ENCODE results near the gene ZNF385C.

ZNF385C gene

GRCh38 chr17:42088736-42089135 is 9.5 kb downstream of the ZNF385C start:
- no peaks in the 10 kb centered on the region for H3K9me3 Mint-ChIP-seq
- no peak overlapping the region for H3K27ac Mint-ChIP-seq
- DNase-seq = no peak
- no peaks in the 10 kb centered on the region for H3K4me1 Mint-ChIP-seq
- no peak overlapping the region for H3K4me3 Mint-ChIP-seq
- H3K27me3 Mint-ChIP-seq = peaks cover 37% of the 10 kb centered on the region
- no peaks in the 10 kb centered on the region for H3K36me3 Mint-ChIP-seq
- CTCF ChIA-PET = no interaction called here

GRCh38 chr17:42087736-42088705 is 10.3 kb downstream of the ZNF385C start:
- no peaks in the 10 kb centered on the region for H3K36me3 Mint-ChIP-seq
- no peak for DNase-seq
- CTCF ChIA-PET = interaction anchor here (0.7 to 1.2 kb wide), 2 partner anchors 20 to 125 kb away, joined by 3 read pairs; no protein-coding TSS in a partner anchor
- H3K4me3 Mint-ChIP-seq = no peak overlapping the region
- H3K4me1 Mint-ChIP-seq = no peaks in the 10 kb centered on the region
- H3K27me3 Mint-ChIP-seq = peaks cover 34% of the 10 kb centered on the region
- no peak overlapping the region for H3K27ac Mint-ChIP-seq
- H3K9me3 Mint-ChIP-seq = no peaks in the 10 kb centered on the region

DNA sequence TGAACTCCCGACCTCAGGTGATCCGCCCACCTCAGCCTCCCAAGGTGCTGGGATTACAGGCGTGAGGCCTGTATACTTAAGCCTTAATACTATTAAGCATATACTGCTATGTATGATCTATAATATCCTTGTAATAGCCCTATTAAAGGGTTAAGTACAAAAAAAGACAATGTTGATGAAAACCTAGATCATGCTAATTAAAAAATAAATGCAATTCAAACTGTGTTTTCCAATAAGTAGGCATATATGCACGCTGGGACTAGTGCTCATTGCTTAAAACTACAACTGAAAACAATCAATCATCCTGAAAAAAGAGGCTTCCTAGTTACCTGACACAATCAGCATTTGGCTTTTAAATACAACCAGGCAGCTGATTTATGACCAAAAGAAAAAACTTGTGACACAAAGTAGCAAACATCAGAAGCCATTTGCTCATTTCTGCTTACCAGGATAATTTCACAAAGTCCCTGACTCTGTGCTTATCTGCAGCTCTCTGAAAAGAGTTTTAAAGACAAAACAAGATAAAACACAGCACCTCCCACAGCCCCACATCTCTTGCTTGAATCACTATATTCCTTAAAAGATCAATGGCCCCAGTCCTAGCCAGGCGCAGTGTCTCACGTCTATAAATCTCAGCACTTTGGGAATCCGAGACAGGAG is 11.1 kb downstream of the ZNF385C start:
- CTCF ChIA-PET = interaction anchor here (0.7 to 1.2 kb wide), 2 partner anchors 19 to 124 kb away, joined by 3 read pairs; no protein-coding TSS in a partner anchor
- no peaks in the 10 kb centered on the region for H3K9me3 Mint-ChIP-seq
- peaks cover 30% of the 10 kb centered on the region for H3K27me3 Mint-ChIP-seq
- no peak for DNase-seq
- H3K4me1 Mint-ChIP-seq = no peaks in the 10 kb centered on the region
- no peaks in the 10 kb centered on the region for H3K36me3 Mint-ChIP-seq
- H3K4me3 Mint-ChIP-seq = no peak overlapping the region
- no peak overlapping the region for H3K27ac Mint-ChIP-seq

DNA sequence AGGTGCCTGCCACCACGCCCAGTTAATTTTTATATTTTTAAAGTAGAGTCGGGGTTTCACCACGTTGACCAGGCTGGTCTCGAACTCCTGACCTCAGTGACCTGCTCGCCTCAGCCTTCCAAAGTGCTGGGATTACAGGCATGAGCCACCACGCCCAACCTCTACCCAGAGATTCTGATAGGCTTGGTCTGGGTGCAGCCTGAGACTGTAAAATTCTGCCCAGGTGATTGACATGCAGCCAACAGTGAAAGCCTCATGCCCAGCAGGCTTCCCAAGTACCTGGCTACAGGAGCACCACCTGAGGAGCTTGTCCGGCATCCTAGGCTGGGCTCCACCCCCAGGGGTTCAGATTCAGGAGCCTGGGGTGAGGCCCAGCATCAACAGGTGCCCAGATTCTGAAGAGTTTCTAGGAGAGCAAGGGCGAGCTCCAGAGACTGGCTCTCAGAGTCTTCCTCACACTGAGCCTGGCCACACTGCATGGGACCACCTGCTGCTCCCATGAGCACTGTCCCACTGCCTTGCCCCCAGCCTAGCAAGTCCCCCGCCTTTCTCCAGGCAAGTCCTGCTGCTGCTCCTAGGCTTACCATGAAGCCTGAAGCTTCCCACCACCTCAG is 16.6 kb downstream of the ZNF385C start:
- no peak overlapping the region for H3K4me3 Mint-ChIP-seq
- CTCF ChIA-PET = no interaction called here
- H3K9me3 Mint-ChIP-seq = no peaks in the 10 kb centered on the region
- DNase-seq = no peak
- no peaks in the 10 kb centered on the region for H3K4me1 Mint-ChIP-seq
- H3K36me3 Mint-ChIP-seq = no peaks in the 10 kb centered on the region
- H3K27ac Mint-ChIP-seq = no peak overlapping the region
- H3K27me3 Mint-ChIP-seq = peaks cover 39% of the 10 kb centered on the region

DNA sequence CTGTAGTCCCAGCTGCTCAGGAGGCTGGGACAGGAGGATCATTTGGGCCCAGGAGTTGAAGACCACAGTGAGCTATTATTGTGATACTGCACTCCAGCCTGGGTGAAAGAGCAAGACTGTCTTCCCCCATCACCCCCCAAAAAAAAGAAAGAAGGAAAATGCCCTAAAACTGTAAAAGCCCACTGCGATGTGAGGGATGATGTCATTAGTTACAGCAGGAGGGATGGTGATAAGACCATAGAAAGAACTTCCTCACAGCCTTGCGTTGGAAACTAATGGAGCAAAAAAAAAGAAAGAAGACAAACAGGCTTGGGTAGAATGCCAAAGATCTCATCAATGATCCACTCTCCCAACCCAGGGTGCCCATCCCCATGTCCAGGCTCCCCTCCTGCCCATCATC is 18.7 kb downstream of the ZNF385C start:
- H3K27ac Mint-ChIP-seq = no peak overlapping the region
- no peaks in the 10 kb centered on the region for H3K9me3 Mint-ChIP-seq
- H3K4me1 Mint-ChIP-seq = no peaks in the 10 kb centered on the region
- no peak for DNase-seq
- CTCF ChIA-PET = interaction anchor here (1.1 to 1.2 kb wide), 2 partner anchors 12 to 14 kb away, joined by 3 to 6 read pairs; no protein-coding TSS in a partner anchor
- no peak overlapping the region for H3K4me3 Mint-ChIP-seq
- peaks cover 50% of the 10 kb centered on the region for H3K27me3 Mint-ChIP-seq
- no peaks in the 10 kb centered on the region for H3K36me3 Mint-ChIP-seq

- no peaks in the 10 kb centered on the region for H3K4me1 Mint-ChIP-seq
- no peak overlapping the region for H3K4me3 Mint-ChIP-seq
- no peaks in the 10 kb centered on the region for H3K36me3 Mint-ChIP-seq
- peaks cover 58% of the 10 kb centered on the region for H3K27me3 Mint-ChIP-seq
- no peak for DNase-seq
- H3K9me3 Mint-ChIP-seq = no peaks in the 10 kb centered on the region
- CTCF ChIA-PET = no interaction called here
- H3K27ac Mint-ChIP-seq = no peak overlapping the region
Measured at GRCh38 chr17:42078396-42079043, 19.8 kb downstream of the ZNF385C start.

- DNase-seq = no peak
- CTCF ChIA-PET = interaction anchor here (1.4 kb wide), 1 partner anchor 10 kb away, joined by 7 read pairs; no protein-coding TSS in a partner anchor
- Mint-ChIP-seq H3K4me1 (peaks cover 2% of the 10 kb centered on the region), H3K9me3 (no peaks in the 10 kb centered on the region), H3K27me3 (peaks cover 66% of the 10 kb centered on the region), H3K4me3 (no peak overlapping the region), H3K27ac (no peak overlapping the region), H3K36me3 (no peaks in the 10 kb centered on the region)
Measured at GRCh38 chr17:42077755-42078154, 20.5 kb downstream of the ZNF385C start.

- DNase-seq = no peak
- Mint-ChIP-seq H3K27ac (no peak overlapping the region), H3K4me3 (no peak overlapping the region), H3K27me3 (peaks cover 67% of the 10 kb centered on the region), H3K9me3 (no peaks in the 10 kb centered on the region), H3K36me3 (no peaks in the 10 kb centered on the region), H3K4me1 (peaks cover 4% of the 10 kb centered on the region)
- CTCF ChIA-PET = interaction anchor here (0.8 to 1.5 kb wide), 5 partner anchors 9 to 115 kb away, joined by 3 to 7 read pairs (median 4); no protein-coding TSS in a partner anchor
Measured at GRCh38 chr17:42076797-42077559, 21.3 kb downstream of the ZNF385C start.

- Mint-ChIP-seq H3K4me3 (no peak overlapping the region), H3K9me3 (no peaks in the 10 kb centered on the region), H3K27me3 (peaks cover 70% of the 10 kb centered on the region), H3K4me1 (peaks cover 12% of the 10 kb centered on the region), H3K27ac (no peak overlapping the region), H3K36me3 (no peaks in the 10 kb centered on the region)
- CTCF ChIA-PET = interaction anchor here (1.5 kb wide), 1 partner anchor 10 kb away, joined by 4 read pairs; no protein-coding TSS in a partner anchor
- DNase-seq = no peak
Measured at GRCh38 chr17:42075789-42076188, 22.5 kb downstream of the ZNF385C start.

GRCh38 chr17:42072323-42073187 is 25.7 kb downstream of the ZNF385C start:
- CTCF ChIA-PET = interaction anchor here (1.5 to 1.6 kb wide), 3 partner anchors 49 to 70 kb away, joined by 3 to 4 read pairs (median 4); no protein-coding TSS in a partner anchor
- DNase-seq = no peak
- H3K9me3 Mint-ChIP-seq = no peaks in the 10 kb centered on the region
- peaks cover 12% of the 10 kb centered on the region for H3K4me1 Mint-ChIP-seq
- peaks cover 69% of the 10 kb centered on the region for H3K27me3 Mint-ChIP-seq
- H3K4me3 Mint-ChIP-seq = no peak overlapping the region
- H3K27ac Mint-ChIP-seq = no peak overlapping the region
- no peaks in the 10 kb centered on the region for H3K36me3 Mint-ChIP-seq

DNA sequence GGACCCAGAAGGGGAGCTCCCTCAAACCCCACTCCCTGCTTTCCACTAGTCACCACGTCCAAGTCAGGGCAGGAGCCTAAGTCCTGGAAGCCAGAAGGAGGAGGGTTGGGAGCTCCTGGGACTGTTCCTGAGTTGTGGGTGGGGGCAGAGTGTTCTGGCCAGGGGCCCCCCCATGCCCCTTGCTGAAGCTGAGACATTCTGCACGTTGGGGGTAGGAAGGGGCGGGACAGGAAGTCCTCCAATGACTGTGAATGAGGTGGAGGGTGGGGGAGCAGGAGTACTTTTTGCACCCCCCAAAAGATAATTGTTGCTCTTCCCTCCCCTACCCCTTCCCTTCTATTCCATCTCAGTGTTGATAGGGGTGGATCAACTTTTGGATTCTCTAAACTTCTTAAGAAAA is 26.5 kb downstream of the ZNF385C start:
- peaks cover 12% of the 10 kb centered on the region for H3K4me1 Mint-ChIP-seq
- DNase-seq = no peak
- no peaks in the 10 kb centered on the region for H3K36me3 Mint-ChIP-seq
- CTCF ChIA-PET = interaction anchor here (1.5 to 1.6 kb wide), 3 partner anchors 48 to 71 kb away, joined by 3 to 4 read pairs (median 4); no protein-coding TSS in a partner anchor
- no peak overlapping the region for H3K4me3 Mint-ChIP-seq
- H3K27me3 Mint-ChIP-seq = peaks cover 73% of the 10 kb centered on the region
- no peaks in the 10 kb centered on the region for H3K9me3 Mint-ChIP-seq
- H3K27ac Mint-ChIP-seq = no peak overlapping the region

DNA sequence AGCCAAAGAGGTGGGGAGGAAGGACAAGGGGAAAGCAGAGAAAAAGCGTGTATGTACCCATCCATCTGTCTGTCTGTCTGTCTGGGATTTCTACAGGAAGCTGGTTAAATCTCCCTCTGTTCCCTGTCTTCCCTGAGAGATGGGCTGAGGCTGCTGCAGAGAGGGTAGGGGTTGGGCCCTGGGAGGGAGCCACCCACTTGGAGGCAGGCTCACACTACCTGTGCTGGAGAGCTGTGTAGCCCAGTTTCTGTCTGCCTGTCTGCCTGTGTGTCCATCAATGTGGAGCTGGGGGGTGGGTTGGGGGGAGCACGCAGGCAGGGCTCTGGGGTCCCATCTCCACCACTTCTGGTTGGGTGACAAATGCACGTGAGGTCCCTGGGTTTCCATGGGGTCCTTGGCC is 29.3 kb downstream of the ZNF385C start:
- H3K36me3 Mint-ChIP-seq = no peaks in the 10 kb centered on the region
- H3K27ac Mint-ChIP-seq = no peak overlapping the region
- H3K27me3 Mint-ChIP-seq = peaks cover 66% of the 10 kb centered on the region
- CTCF ChIA-PET = interaction anchor here (1.2 to 5.3 kb wide), 8 partner anchors 8 to 46 kb away, joined by 3 to 58 read pairs (median 7); partner anchors contain the start of genes DHX58 and ZNF385C
- H3K9me3 Mint-ChIP-seq = no peaks in the 10 kb centered on the region
- H3K4me3 Mint-ChIP-seq = no peak overlapping the region
- H3K4me1 Mint-ChIP-seq = peaks cover 26% of the 10 kb centered on the region
- DNase-seq = no peak

All from activated naive CD4-positive, alpha-beta T cell treated with anti-CD3 and anti-CD28 coated beads, Interleukin-2, amount 10 ng/mL, durations not matched to agents 7 days and 5 days (primary cell).